Measurements from ENCODE around the gene CEP104. TPM values are rescaled to one million over a fixed set of nuclear protein-coding genes. Genes with fewer than 3 reads are reported as not detected.

CEP104 gene
- total and polyA plus RNA-seq, 2 experiments from 2014 or later = 20.5 to 32.2 TPM

DNA sequence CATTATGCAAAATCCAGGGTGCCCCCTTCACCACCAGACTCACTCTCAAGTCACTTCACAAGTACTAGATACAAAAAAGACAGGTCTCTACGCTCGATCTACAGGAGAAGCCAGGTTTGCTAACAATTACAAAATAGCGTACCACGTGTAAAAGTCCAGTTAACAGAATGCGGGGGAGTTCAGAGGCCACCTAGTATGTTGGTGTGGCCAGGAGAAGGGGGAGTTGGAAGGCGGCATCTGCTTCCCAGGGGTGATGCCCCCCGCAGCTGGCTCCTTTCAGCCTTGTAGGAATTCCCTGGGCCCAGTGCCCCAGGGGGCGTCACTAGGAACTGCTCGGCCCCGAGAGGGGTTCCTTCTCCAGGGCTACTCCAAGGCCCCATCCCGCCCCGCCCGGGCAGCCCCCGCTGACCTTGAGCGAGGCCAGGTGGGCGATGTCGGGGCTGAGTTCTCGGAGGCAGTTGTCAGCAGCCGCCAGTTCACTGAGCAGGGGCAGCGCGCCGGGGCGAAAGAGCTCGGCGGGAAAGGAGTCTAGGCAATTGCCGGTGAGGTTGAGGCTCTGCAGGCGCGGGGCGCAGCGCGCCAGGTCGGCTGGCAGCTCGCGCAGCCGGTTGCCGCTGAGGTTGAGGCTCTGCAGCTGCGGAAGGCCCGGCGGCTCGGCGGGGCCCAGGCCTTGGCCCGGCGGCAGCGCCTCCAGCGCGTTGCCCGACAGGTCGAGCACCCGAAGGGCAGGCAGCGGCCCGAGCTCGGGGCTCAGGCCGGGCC, 61.4 kb downstream of the CEP104 start:
- Histone ChIP-seq H3K9me2 (ENCODE audit: insufficient read depth) (no peaks in the 10 kb centered on the region), H3K4me3 (peak overlapping the region; percentile 89), H3K27me3 (ENCODE audit: insufficient read depth) (no peaks in the 10 kb centered on the region), H3F3A (replicated peaks; ENCODE audit: low read depth) (peaks cover 16% of the 10 kb centered on the region), H4K20me1 (replicated peaks; ENCODE audit: insufficient read depth) (no peaks in the 10 kb centered on the region), H3K79me2 (replicated peaks; ENCODE audit: insufficient read depth) (peaks cover 41% of the 10 kb centered on the region), H3K4me1 (ENCODE audit: insufficient read depth) (peaks cover 28% of the 10 kb centered on the region), H3K36me3 (ENCODE audit: insufficient read depth) (no peaks in the 10 kb centered on the region), H3K27ac (ENCODE audit: low read depth) (peak overlapping the region; percentile 98), H2AFZ (no peak overlapping the region), H3K4me2 (peak overlapping the region; percentile 93)
- no peak for DNase-seq (ENCODE audit: low spot score)
- H3K27me3 Mint-ChIP-seq (ENCODE audit: insufficient read depth, low read depth, poor library complexity) = peaks cover 17% of the 10 kb centered on the region
- peaks cover 41% of the 10 kb centered on the region for H3K4me1 Mint-ChIP-seq
- peaks cover 3% of the 10 kb centered on the region; the same call in 2 of the 3 replicates for H3K9me3 Mint-ChIP-seq
- ATAC-seq = no peak; the same call in 2 of the 3 replicates
- H3K27ac Mint-ChIP-seq = peak overlapping the region; percentile 21; the same call in 1 of the 2 replicates
- H3K4me3 Mint-ChIP-seq = peak overlapping the region; percentile 83
- TF ChIP-seq ZNF462 (CRISPR knock-in tag; IDR thresholded peaks at IDR 0.05) (no peak), CREB1 (CRISPR knock-in tag; IDR thresholded peaks at IDR 0.05; ENCODE audit: low read depth) (no peak), ZNF331 (CRISPR knock-in tag; IDR thresholded peaks at IDR 0.05; ENCODE audit: low read depth) (no peak), ETS1 (IDR thresholded peaks at IDR 0.05) (no peak), EZH2 (IDR thresholded peaks at IDR 0.05; ENCODE audit: low read depth, unreplicated experiment) (no peak), STAT1 (IDR thresholded peaks at IDR 0.05; ENCODE audit: unreplicated experiment) (no peak), REST (IDR thresholded peaks at IDR 0.05; ENCODE audit: unreplicated experiment) (no peak), POLR2AphosphoS5 (IDR thresholded peaks at IDR 0.05; ENCODE audit: low read depth) (no peak), EZH2phosphoT487 (IDR thresholded peaks at IDR 0.05; ENCODE audit: unreplicated experiment) (no peak)
- H3K36me3 Mint-ChIP-seq (ENCODE audit: low read depth) = peaks cover 26% of the 10 kb centered on the region

Data from GM23338 (cell line).